Activated CD8-positive, alpha-beta memory T cell treated with anti-CD3 and anti-CD28 coated beads, Interleukin-2, amount 10 ng/mL, durations not matched to agents 7 days and 5 days (primary cell): ENCODE results near the gene PPM1E. TPM values are rescaled to one million over a fixed set of nuclear protein-coding genes. Genes with fewer than 3 reads are reported as not detected.

ENCODE experiments used
- ATAC-seq: fragments of 150-1000 bp; cut with Tn5 transposase; one replicate; pipeline ENCODE4 v1.10.0; 2021; ENCODE audit warnings: moderate library complexity
- CTCF ChIA-PET: fragments of 350-600 bp; sonication (Branson Sonifier 250); formaldehyde crosslinking; loops from one replicate; lab custom pipeline; 2021; ENCODE audit warnings: antibody characterized with exemption; lab: Charles Lee
- DNase-seq: peaks from one replicate; pipeline ENCODE4 v3.0.0-alpha.2; 2020
- H3K27ac Mint-ChIP-seq: one replicate; pipeline ENCODE4 v1.8.0; 2021; ENCODE audit warnings: mild to moderate bottlenecking, mixed read lengths
- H3K27me3 Mint-ChIP-seq: one replicate; pipeline ENCODE4 v1.8.0; 2021; ENCODE audit warnings: mixed read lengths
- H3K36me3 Mint-ChIP-seq: one replicate; pipeline ENCODE4 v1.8.0; 2021; ENCODE audit warnings: mild to moderate bottlenecking, mixed read lengths
- H3K4me1 Mint-ChIP-seq: one replicate; pipeline ENCODE4 v1.8.0; 2021; ENCODE audit warnings: mixed read lengths
- H3K4me3 Mint-ChIP-seq: one replicate; pipeline ENCODE4 v1.8.0; 2021; ENCODE audit warnings: mild to moderate bottlenecking, moderate library complexity, mixed read lengths
- H3K9me3 Mint-ChIP-seq: one replicate; pipeline ENCODE4 v1.8.0; 2022; ENCODE audit warnings: low read depth, mixed read lengths
- total RNA-seq, 2 experiments: library from RNA; stranded (reverse); gene quantifications; one replicate each; pipeline ENCODE4 v1.2.3, GENCODE V29; 2021

Gene PPM1E
- total RNA-seq, 2 experiments from 2014 or later, result 0.03 to 0.07 TPM

DNA sequence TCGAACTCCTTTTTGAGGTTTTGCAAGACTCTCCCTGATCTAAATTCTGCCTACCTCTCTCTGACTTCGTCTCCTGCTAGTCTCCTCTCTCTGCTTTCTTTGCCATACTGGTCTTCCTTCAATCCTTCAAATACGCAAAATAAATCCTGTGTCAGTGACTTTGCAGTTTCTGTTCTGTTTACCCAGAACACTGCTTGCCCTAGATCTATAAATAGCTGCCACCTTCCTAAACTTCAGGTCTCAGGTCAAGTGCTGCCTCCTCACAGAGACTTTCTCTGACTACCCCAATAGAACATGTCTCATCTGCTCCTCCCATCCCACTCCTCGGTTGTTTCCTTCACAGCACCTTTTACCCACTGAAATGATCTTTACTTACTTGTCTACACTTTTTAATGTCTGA lies 272.1 kb downstream of the PPM1E start:
- H3K9me3 Mint-ChIP-seq, result no peaks in the 10 kb centered on the region
- ATAC-seq, result no peak
- H3K4me3 Mint-ChIP-seq, result no peak overlapping the region
- no peak overlapping the region for H3K27ac Mint-ChIP-seq
- H3K36me3 Mint-ChIP-seq, result peaks cover 22% of the 10 kb centered on the region
- no peak for DNase-seq
- no peaks in the 10 kb centered on the region for H3K27me3 Mint-ChIP-seq
- CTCF ChIA-PET, result interaction anchor here (2.3 kb wide), 1 partner anchor 11 kb away, joined by 6 read pairs; no protein-coding TSS in a partner anchor
- H3K4me1 Mint-ChIP-seq, result peaks cover 7% of the 10 kb centered on the region

DNA sequence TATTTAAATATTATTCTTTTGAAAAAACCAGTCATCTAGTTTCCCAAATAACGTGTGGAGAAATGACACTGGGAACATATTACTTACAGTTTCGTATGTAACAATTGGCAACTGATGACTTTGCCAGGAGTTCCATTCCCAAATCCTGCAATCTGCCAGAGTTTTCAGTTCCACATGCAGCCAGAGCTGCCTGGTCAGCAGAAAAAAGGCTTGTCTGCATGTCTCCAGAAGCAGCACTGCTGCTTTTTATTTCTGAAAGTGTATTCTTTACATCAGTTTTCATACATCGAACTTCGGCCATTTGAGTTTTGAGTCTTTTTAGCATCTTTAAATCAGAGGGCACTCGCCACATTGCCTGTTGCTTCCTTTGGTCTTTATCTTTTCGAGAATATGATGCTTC lies 272.7 kb downstream of the PPM1E start:
- ATAC-seq (no peak), DNase-seq (no peak)
- no peak overlapping the region for H3K27ac Mint-ChIP-seq
- no peak overlapping the region for H3K4me3 Mint-ChIP-seq
- CTCF ChIA-PET, result interaction anchor here (2.3 kb wide), 1 partner anchor 11 kb away, joined by 6 read pairs; no protein-coding TSS in a partner anchor
- peaks cover 7% of the 10 kb centered on the region for H3K4me1 Mint-ChIP-seq
- no peaks in the 10 kb centered on the region for H3K27me3 Mint-ChIP-seq
- peaks cover 22% of the 10 kb centered on the region for H3K36me3 Mint-ChIP-seq
- H3K9me3 Mint-ChIP-seq, result no peaks in the 10 kb centered on the region

DNA sequence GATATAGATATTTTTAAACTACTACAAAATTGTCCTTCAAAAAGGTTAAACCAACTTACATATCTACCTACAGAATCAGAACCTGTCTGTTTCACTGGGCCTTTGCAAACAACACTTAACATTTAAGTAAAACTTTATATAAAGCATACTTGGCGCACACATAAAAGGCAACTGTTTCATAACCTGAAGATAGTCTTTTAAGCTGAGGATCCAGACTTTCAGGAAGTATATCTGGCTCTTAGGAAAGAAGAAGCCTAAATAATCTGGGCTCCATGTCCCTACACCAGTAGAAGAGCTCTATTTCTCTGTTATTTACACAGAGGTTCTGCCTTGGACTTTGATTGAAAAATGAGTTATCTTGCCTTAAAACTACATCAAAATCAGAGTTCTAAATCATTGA lies 275.2 kb downstream of the PPM1E start:
- H3K27me3 Mint-ChIP-seq, result no peaks in the 10 kb centered on the region
- ATAC-seq (no peak), DNase-seq (no peak)
- CTCF ChIA-PET, result interaction anchor here (1.1 kb wide), 1 partner anchor 86 kb away, joined by 3 read pairs; no protein-coding TSS in a partner anchor
- peaks cover 24% of the 10 kb centered on the region for H3K36me3 Mint-ChIP-seq
- H3K27ac Mint-ChIP-seq, result no peak overlapping the region
- H3K4me1 Mint-ChIP-seq, result peaks cover 7% of the 10 kb centered on the region
- H3K4me3 Mint-ChIP-seq, result no peak overlapping the region
- no peaks in the 10 kb centered on the region for H3K9me3 Mint-ChIP-seq

Other genes starting within 250 kb of the PPM1E start
- 10 to 100 TPM; 57.9 to 63.8 TPM for gene MTMR4, start 241.2 kb upstream of the PPM1E start, total RNA-seq
- gene TEX14, start 63.8 kb upstream of the PPM1E start, total RNA-seq, result under 1 TPM; 0.28 to 0.35 TPM
- 10 to 100 TPM; 61.3 to 65.0 TPM for gene RAD51C, start 63.3 kb upstream of the PPM1E start, total RNA-seq